SK-N-SH (cell line): Measurements from ENCODE around the gene TOLLIP. TPM values are rescaled to one million over a fixed set of nuclear protein-coding genes. Genes with fewer than 3 reads are reported as not detected.

ENCODE experiments used
- CTCF ChIA-PET: fragments of 300-600, 350-600 bp; formaldehyde crosslinking; extraction: SDS; loops from one replicate; lab custom pipeline; 2021; lab: Yijun Ruan, JAX
- POLR2A ChIA-PET: fragments of 350-600 bp; sonication (Branson Sonifier 250); formaldehyde crosslinking; extraction: SDS; loops from one replicate; lab custom pipeline; 2020; ENCODE audit warnings: antibody characterized with exemption, inconsistent platforms; lab: Yijun Ruan, JAX
- DNase-seq: peaks from one replicate; pipeline ENCODE4 v3.0.0; 2012
- H2AFZ ChIP-seq: fragments of 200-600 bp; sonication (generic); 2 replicates; pipeline ENCODE4 v1.8.1; 2016; ENCODE audit warnings: antibody characterized with exemption, mild to moderate bottlenecking, low read depth
- H3F3A ChIP-seq: fragments of 200-600 bp; sonication (generic); replicated peaks from 2 replicates; pipeline ENCODE3; 2016; ENCODE audit warnings: antibody characterized with exemption, mild to moderate bottlenecking; ENCODE audit not compliant: insufficient read depth
- H3K27ac ChIP-seq, 2 experiments: fragments of 200-500 bp in 1 of 2; fragments of 200-600 bp in 1 of 2; sonication (Bioruptor generic) in 1 of 2; sonication (generic), shearing (Covaris generic) in 1 of 2; 2 replicates each; pipeline versions ENCODE4 v1.5.1 to v1.6.1; 2014 to 2016; ENCODE audit warnings: low read depth in 2 of 2, inconsistent platforms in 1 of 2, low read length in 1 of 2, mild to moderate bottlenecking in 1 of 2, mixed read lengths in 1 of 2
- H3K27me3 ChIP-seq: fragments of 200-600 bp; sonication (generic), shearing (Covaris generic); 2 replicates; pipeline ENCODE4 v1.6.1; 2016; ENCODE audit warnings: mixed run types; ENCODE audit not compliant: insufficient read depth
- H3K36me3 ChIP-seq, 2 experiments: fragments of 200-500 bp in 1 of 2; fragments of 200-600 bp in 1 of 2; sonication (Bioruptor generic) in 1 of 2; sonication (generic) in 1 of 2; replicated peaks in 1 of 2; 2 replicates each; pipeline versions ENCODE3 to v1.5.1; 2014 to 2016; ENCODE audit warnings: low read length in 1 of 2, mild to moderate bottlenecking in 1 of 2; ENCODE audit not compliant: insufficient read depth in 2 of 2, control insufficient read depth in 1 of 2
- H3K4me1 ChIP-seq, 2 experiments: fragments of 200-500 bp in 1 of 2; fragments of 200-600 bp in 1 of 2; sonication (Bioruptor generic) in 1 of 2; sonication (generic), shearing (Covaris generic) in 1 of 2; 2 replicates each; pipeline versions ENCODE4 v1.5.1 to v1.6.1; 2014 to 2016; ENCODE audit warnings: low read depth in 1 of 2, low read length in 1 of 2, mixed run types in 1 of 2; ENCODE audit not compliant: insufficient read depth in 2 of 2, control insufficient read depth in 1 of 2
- H3K4me2 ChIP-seq: fragments of 200-600 bp; sonication (generic), shearing (Covaris generic); 2 replicates; pipeline ENCODE4 v1.6.1; 2017; ENCODE audit warnings: mixed run types
- H3K4me3 ChIP-seq, 2 experiments: fragments of 200-500 bp in 1 of 2; fragments of 200-600 bp in 1 of 2; sonication (Bioruptor generic) in 1 of 2; sonication (generic), shearing (Covaris generic) in 1 of 2; 2 replicates each; pipeline versions ENCODE4 v1.5.1 to v1.8.1; 2014 to 2016; ENCODE audit warnings: low read depth in 2 of 2, inconsistent platforms in 1 of 2, low read length in 1 of 2, mild to moderate bottlenecking in 1 of 2, mixed read lengths in 1 of 2, moderate library complexity in 1 of 2
- H3K79me2 ChIP-seq: fragments of 200-600 bp; sonication (generic); 2 replicates; pipeline ENCODE4 v1.8.1; 2017; ENCODE audit warnings: mild to moderate bottlenecking; ENCODE audit not compliant: insufficient read depth
- H3K9ac ChIP-seq: fragments of 200-600 bp; sonication (generic); 2 replicates; pipeline ENCODE4 v1.6.1; 2017; ENCODE audit warnings: mixed run types
- H3K9me2 ChIP-seq: fragments of 200-600 bp; sonication (generic); 2 replicates; pipeline ENCODE4 v1.6.1; 2017; ENCODE audit warnings: mixed run types
- H3K9me3 ChIP-seq: fragments of 200-600 bp; sonication (generic); 2 replicates; pipeline ENCODE4 v1.6.1; 2017; ENCODE audit warnings: mixed run types, mild to moderate bottlenecking, moderate library complexity
- H4K20me1 ChIP-seq: fragments of 200-600 bp; sonication (generic); 2 replicates; pipeline ENCODE4 v1.6.1; 2017; ENCODE audit warnings: mild to moderate bottlenecking, mixed run types; ENCODE audit not compliant: insufficient read depth
- CHD2 ChIP-seq: fragments of 150-350 bp; IDR thresholded peaks from 2 replicates; pipeline ENCODE4 v1.6.1; 2018; ENCODE audit warnings: low read length; ENCODE audit not compliant: partially characterized antibody
- CTCF ChIP-seq: fragments of 200-600 bp; sonication (generic); IDR thresholded peaks from 2 replicates; pipeline ENCODE4 v1.6.1; 2017; ENCODE audit warnings: antibody characterized with exemption, mild to moderate bottlenecking, moderate library complexity
- ELF1 ChIP-seq: IDR thresholded peaks from 2 replicates; pipeline ENCODE4 v1.4.0; 2012
- FOSL2 ChIP-seq: IDR thresholded peaks from 2 replicates; pipeline ENCODE4 v1.4.0; 2012; ENCODE audit warnings: low read depth, mild to moderate bottlenecking, moderate library complexity, borderline replicate concordance
- FOXJ3 ChIP-seq: sonication (generic); formaldehyde crosslinking; IDR thresholded peaks from 2 replicates; pipeline ENCODE4 v1.5.1; 2020; ENCODE audit warnings: mild to moderate bottlenecking, missing genetic modification reagents
- GATA2 ChIP-seq: sonication (generic); formaldehyde crosslinking; IDR thresholded peaks from 2 replicates; pipeline ENCODE4 v1.5.0; 2020; ENCODE audit warnings: mild to moderate bottlenecking, missing genetic modification reagents
- JUND ChIP-seq: IDR thresholded peaks from 2 replicates; pipeline ENCODE4 v1.4.0; 2012
- MEF2A ChIP-seq: IDR thresholded peaks from 2 replicates; pipeline ENCODE4 v1.4.0; 2012; ENCODE audit warnings: low read depth, borderline replicate concordance
- POLR2AphosphoS5 ChIP-seq: IDR thresholded peaks from 2 replicates; pipeline ENCODE4 v1.6.1; 2012; ENCODE audit warnings: low read depth, low read length
- REST ChIP-seq: IDR thresholded peaks from 2 replicates; pipeline ENCODE4 v1.6.1; 2012; ENCODE audit warnings: mild to moderate bottlenecking, low read depth, low read length, moderate library complexity
- RFX5 ChIP-seq: IDR thresholded peaks from 2 replicates; pipeline ENCODE4 v1.6.1; 2012; ENCODE audit warnings: mild to moderate bottlenecking, improper control_type of control experiment, low read length
- SIN3A ChIP-seq: IDR thresholded peaks from 2 replicates; pipeline ENCODE4 v1.6.1; 2012; ENCODE audit warnings: low read depth, mild to moderate bottlenecking, low read length, moderate library complexity, borderline replicate concordance
- TEAD4 ChIP-seq: IDR thresholded peaks from 2 replicates; pipeline ENCODE4 v1.4.0; 2012; ENCODE audit warnings: mild to moderate bottlenecking, borderline replicate concordance; ENCODE audit not compliant: insufficient read depth
- WGBS: methylation state at CpG from one replicate; pipeline ENCODE4 v1.1.6; 2017; ENCODE audit warnings: low lambda C conversion rate; 5-methylcytosine and 5-hydroxymethylcytosine counted together
- polyA plus RNA-seq, 3 experiments: library from polyadenylated mRNA; depleted of rRNA; stranded (reverse); fragments of >200 nt; gene quantifications; 2 replicates each; pipeline ENCODE4 v1.2.3, GENCODE V29; 2012

TOLLIP gene
- polyA plus RNA-seq, 1 of the 3 experiments (the other 2 are of a cell fraction): 55.4 TPM

GRCh38 chr11:1232883-1233321 is 76.5 kb downstream of the TOLLIP start:
- Histone ChIP-seq H3K9me2 (no peaks in the 10 kb centered on the region), H3K4me1 (peaks cover 0 to 2% of the 10 kb centered on the region in 2 experiments; a peak in 1 of 4 replicates), H3K27ac (no peak overlapping the region), H3K4me3 (no peak overlapping the region), H3K9ac (no peak overlapping the region), H3F3A (no peaks in the 10 kb centered on the region), H3K4me2 (no peak overlapping the region), H3K9me3 (no peaks in the 10 kb centered on the region), H3K79me2 (no peaks in the 10 kb centered on the region), H3K27me3 (no peaks in the 10 kb centered on the region), H4K20me1 (no peaks in the 10 kb centered on the region), H2AFZ (no peak overlapping the region), H3K36me3 (no peaks in the 10 kb centered on the region)
- ChIA-PET CTCF (interaction anchor here (0.7 to 1.1 kb wide), 2 partner anchors 11 to 30 kb away, joined by 3 read pairs; no protein-coding TSS in a partner anchor), POLR2A (no interaction called here)
- WGBS: 86% methylated on average over 6 of the region's 30 CpGs
- TF ChIP-seq CTCF (no peak), TEAD4 (no peak), REST (no peak), FOXJ3 (CRISPR knock-in tag) (no peak), CHD2 (no peak), FOSL2 (no peak), MEF2A (no peak), POLR2AphosphoS5 (no peak), ELF1 (no peak), GATA2 (no peak), RFX5 (no peak), SIN3A (no peak), JUND (no peak)
- DNase-seq: peak; percentile 29
